ENCODE results near the gene ABCD3. TPM values are rescaled to one million over a fixed set of nuclear protein-coding genes. Genes with fewer than 3 reads are reported as not detected.
"Not testable (repeated sequence)": the region's sequence is repeated elsewhere in the genome, so short reads cannot be mapped to it uniquely, and the experiment has no call there.

ABCD3 gene
- total RNA-seq, 1 donor: 30.4 TPM

DNA sequence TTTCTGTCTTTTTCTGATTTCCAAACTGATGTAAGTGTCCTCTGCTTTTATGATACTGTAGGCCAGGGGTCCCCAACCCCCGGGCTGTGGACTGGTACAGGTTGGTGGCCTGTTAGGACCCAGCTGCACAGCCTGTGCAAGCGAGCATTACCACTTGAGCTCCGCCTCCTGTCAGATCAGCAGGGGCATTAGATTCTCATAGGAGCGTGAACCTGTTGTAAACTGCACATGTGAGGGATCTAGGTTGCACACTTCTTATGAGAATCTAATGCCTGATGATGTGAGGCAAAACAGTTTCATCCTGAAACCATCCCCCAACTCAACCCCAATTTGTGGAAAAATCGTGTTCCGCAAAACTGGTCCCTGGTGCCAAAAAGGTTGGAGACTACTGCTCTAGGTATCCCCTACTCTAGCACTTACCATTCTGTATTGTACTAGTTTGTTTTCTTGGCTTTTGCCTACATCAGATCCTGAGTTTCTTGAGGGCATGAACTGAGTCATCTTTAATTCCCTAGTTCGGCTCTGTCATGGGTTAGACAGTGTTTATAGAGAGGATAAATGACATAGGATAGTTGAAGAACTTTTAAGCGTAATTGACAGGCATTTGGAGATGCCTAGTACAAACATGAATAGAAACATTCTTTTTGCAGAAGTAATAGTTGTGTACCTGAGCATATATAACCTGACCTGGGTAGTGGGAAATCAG is 4.1 kb downstream of the ABCD3 start:
- no peak for DNase-seq (ENCODE audit: insufficient read length, low spot score, missing footprints)
- H3K9me3 ChIP-seq (ENCODE audit: low read depth, low read length): no peaks in the 10 kb centered on the region
- peaks cover 86% of the 10 kb centered on the region for H3K79me2 ChIP-seq (ENCODE audit: insufficient read depth, low read length)
- no peak overlapping the region for H2AFZ ChIP-seq (ENCODE audit: low read length)
- no peaks in the 10 kb centered on the region for H3K27me3 ChIP-seq (ENCODE audit: insufficient read depth, low read length)
- peak overlapping the region; percentile 10 for H3K4me2 ChIP-seq (ENCODE audit: insufficient read depth, low read length)
- H4K20me1 ChIP-seq (ENCODE audit: insufficient read depth, low read length): peaks cover 54% of the 10 kb centered on the region
- no peak overlapping the region for H3K27ac ChIP-seq (ENCODE audit: low read depth, low read length)
- H3K36me3 ChIP-seq (ENCODE audit: insufficient read depth, low read length): no peaks in the 10 kb centered on the region
- no peak overlapping the region for H3K4me3 ChIP-seq (ENCODE audit: insufficient read depth, low read length)
- H3K4me1 ChIP-seq (ENCODE audit: insufficient read depth, low read length): peaks cover 33% of the 10 kb centered on the region
- TF ChIP-seq, protein P1, sequence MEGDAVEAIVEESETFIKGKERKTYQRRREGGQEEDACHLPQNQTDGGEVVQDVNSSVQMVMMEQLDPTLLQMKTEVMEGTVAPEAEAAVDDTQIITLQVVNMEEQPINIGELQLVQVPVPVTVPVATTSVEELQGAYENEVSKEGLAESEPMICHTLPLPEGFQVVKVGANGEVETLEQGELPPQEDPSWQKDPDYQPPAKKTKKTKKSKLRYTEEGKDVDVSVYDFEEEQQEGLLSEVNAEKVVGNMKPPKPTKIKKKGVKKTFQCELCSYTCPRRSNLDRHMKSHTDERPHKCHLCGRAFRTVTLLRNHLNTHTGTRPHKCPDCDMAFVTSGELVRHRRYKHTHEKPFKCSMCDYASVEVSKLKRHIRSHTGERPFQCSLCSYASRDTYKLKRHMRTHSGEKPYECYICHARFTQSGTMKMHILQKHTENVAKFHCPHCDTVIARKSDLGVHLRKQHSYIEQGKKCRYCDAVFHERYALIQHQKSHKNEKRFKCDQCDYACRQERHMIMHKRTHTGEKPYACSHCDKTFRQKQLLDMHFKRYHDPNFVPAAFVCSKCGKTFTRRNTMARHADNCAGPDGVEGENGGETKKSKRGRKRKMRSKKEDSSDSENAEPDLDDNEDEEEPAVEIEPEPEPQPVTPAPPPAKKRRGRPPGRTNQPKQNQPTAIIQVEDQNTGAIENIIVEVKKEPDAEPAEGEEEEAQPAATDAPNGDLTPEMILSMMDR (IDR thresholded peaks at IDR 0.05; ENCODE audit: extremely low read depth, low read depth, low read length): no peak

DNA sequence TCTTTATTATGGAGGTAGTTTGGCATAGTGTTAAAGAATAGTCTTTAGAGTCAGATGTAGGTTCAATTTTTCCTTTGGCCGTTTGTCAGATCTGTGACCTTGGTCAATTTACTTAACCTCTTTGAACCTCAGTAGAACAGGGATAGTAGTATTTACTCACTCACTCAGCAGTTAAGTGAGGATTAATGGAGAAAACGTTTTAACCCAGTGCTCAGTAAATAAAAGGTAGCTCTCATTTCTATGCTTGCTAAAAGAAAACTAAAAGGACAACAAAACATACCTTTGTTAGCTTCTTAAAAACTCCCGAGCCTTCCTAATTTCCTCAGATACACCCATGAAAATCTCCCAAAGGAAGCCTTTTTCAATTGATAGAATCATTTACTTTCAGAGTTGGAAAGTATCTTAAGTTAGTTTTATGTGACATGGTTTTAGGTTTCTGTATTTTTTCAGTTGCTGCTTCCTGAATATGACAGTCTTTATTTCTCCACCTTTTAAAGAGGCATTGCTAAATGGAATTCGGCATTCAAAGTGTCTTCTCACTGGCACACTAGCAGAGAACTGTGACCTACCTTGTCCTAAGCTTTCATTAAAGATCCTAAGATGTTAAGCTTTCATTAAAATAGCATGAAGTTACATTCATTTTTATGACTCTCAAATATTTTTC is 7.8 kb downstream of the ABCD3 start:
- Histone ChIP-seq H3K36me3 (ENCODE audit: insufficient read depth, low read length) (no peaks in the 10 kb centered on the region), H4K20me1 (ENCODE audit: insufficient read depth, low read length) (peaks cover 53% of the 10 kb centered on the region), H3K27ac (ENCODE audit: low read depth, low read length) (no peak overlapping the region), H2AFZ (ENCODE audit: low read length) (peak overlapping the region; percentile 25), H3K79me2 (ENCODE audit: insufficient read depth, low read length) (peaks cover 90% of the 10 kb centered on the region), H3K4me1 (ENCODE audit: insufficient read depth, low read length) (peaks cover 20% of the 10 kb centered on the region), H3K4me2 (ENCODE audit: insufficient read depth, low read length) (peak overlapping the region; percentile 37), H3K9me3 (ENCODE audit: low read depth, low read length) (no peaks in the 10 kb centered on the region), H3K4me3 (ENCODE audit: insufficient read depth, low read length) (no peak overlapping the region), H3K27me3 (ENCODE audit: insufficient read depth, low read length) (no peaks in the 10 kb centered on the region)
- DNase-seq (ENCODE audit: insufficient read length, low spot score, missing footprints): no peak
- TF ChIP-seq, protein P1 (IDR thresholded peaks at IDR 0.05; ENCODE audit: extremely low read depth, low read depth, low read length): no peak

GRCh38 chr1:94426485-94426870 is 8.3 kb downstream of the ABCD3 start:
- not testable (repeated sequence) for H3K27me3 ChIP-seq (ENCODE audit: insufficient read depth, low read length); H2AFZ ChIP-seq (ENCODE audit: low read length); DNase-seq (ENCODE audit: insufficient read length, low spot score, missing footprints); H3K27ac ChIP-seq (ENCODE audit: low read depth, low read length); H3K36me3 ChIP-seq (ENCODE audit: insufficient read depth, low read length); H3K4me3 ChIP-seq (ENCODE audit: insufficient read depth, low read length); H3K9me3 ChIP-seq (ENCODE audit: low read depth, low read length)
- Histone ChIP-seq H3K4me1 (ENCODE audit: insufficient read depth, low read length) (peaks cover 20% of the 10 kb centered on the region), H3K79me2 (ENCODE audit: insufficient read depth, low read length) (peaks cover 89% of the 10 kb centered on the region), H3K4me2 (ENCODE audit: insufficient read depth, low read length) (peak overlapping the region; percentile 37), H4K20me1 (ENCODE audit: insufficient read depth, low read length) (peaks cover 48% of the 10 kb centered on the region)

GRCh38 chr1:94428441-94428840 is 10.3 kb downstream of the ABCD3 start:
- no peak overlapping the region for H2AFZ ChIP-seq (ENCODE audit: low read length)
- no peak for DNase-seq (ENCODE audit: insufficient read length, low spot score, missing footprints)
- no peak overlapping the region for H3K4me3 ChIP-seq (ENCODE audit: insufficient read depth, low read length)
- H3K36me3 ChIP-seq (ENCODE audit: insufficient read depth, low read length): no peaks in the 10 kb centered on the region
- no peaks in the 10 kb centered on the region for H3K27me3 ChIP-seq (ENCODE audit: insufficient read depth, low read length)
- peaks cover 80% of the 10 kb centered on the region for H3K79me2 ChIP-seq (ENCODE audit: insufficient read depth, low read length)
- no peak overlapping the region for H3K4me2 ChIP-seq (ENCODE audit: insufficient read depth, low read length)
- no peak overlapping the region for H3K27ac ChIP-seq (ENCODE audit: low read depth, low read length)
- H3K4me1 ChIP-seq (ENCODE audit: insufficient read depth, low read length): peaks cover 7% of the 10 kb centered on the region
- peaks cover 28% of the 10 kb centered on the region for H4K20me1 ChIP-seq (ENCODE audit: insufficient read depth, low read length)
- TF ChIP-seq, protein P1 (IDR thresholded peaks at IDR 0.05; ENCODE audit: extremely low read depth, low read depth, low read length): no peak
- H3K9me3 ChIP-seq (ENCODE audit: low read depth, low read length): no peaks in the 10 kb centered on the region

GRCh38 chr1:94428927-94429528 is 10.8 kb downstream of the ABCD3 start:
- DNase-seq (ENCODE audit: insufficient read length, low spot score, missing footprints); H3K27me3 ChIP-seq (ENCODE audit: insufficient read depth, low read length); H3K4me3 ChIP-seq (ENCODE audit: insufficient read depth, low read length); H3K4me1 ChIP-seq (ENCODE audit: insufficient read depth, low read length); H3K27ac ChIP-seq (ENCODE audit: low read depth, low read length); H3K36me3 ChIP-seq (ENCODE audit: insufficient read depth, low read length); H3K9me3 ChIP-seq (ENCODE audit: low read depth, low read length); H2AFZ ChIP-seq (ENCODE audit: low read length); H3K4me2 ChIP-seq (ENCODE audit: insufficient read depth, low read length): not testable (repeated sequence)
- Histone ChIP-seq H3K79me2 (ENCODE audit: insufficient read depth, low read length) (peaks cover 74% of the 10 kb centered on the region), H4K20me1 (ENCODE audit: insufficient read depth, low read length) (peaks cover 25% of the 10 kb centered on the region)

- not testable (repeated sequence) for H3K36me3 ChIP-seq (ENCODE audit: insufficient read depth, low read length); H3K4me3 ChIP-seq (ENCODE audit: insufficient read depth, low read length); H3K27me3 ChIP-seq (ENCODE audit: insufficient read depth, low read length); H2AFZ ChIP-seq (ENCODE audit: low read length); H3K4me2 ChIP-seq (ENCODE audit: insufficient read depth, low read length); H3K27ac ChIP-seq (ENCODE audit: low read depth, low read length); DNase-seq (ENCODE audit: insufficient read length, low spot score, missing footprints); H3K9me3 ChIP-seq (ENCODE audit: low read depth, low read length); H3K4me1 ChIP-seq (ENCODE audit: insufficient read depth, low read length)
- Histone ChIP-seq H3K79me2 (ENCODE audit: insufficient read depth, low read length) (peaks cover 68% of the 10 kb centered on the region), H4K20me1 (ENCODE audit: insufficient read depth, low read length) (peaks cover 25% of the 10 kb centered on the region)
These were observed 11.9 kb downstream of the ABCD3 start for GRCh38 chr1:94430066-94430465.
